HEK293 (cell line): ENCODE results near the gene GLCE.
"Not testable (repeated sequence)": the region's sequence is repeated elsewhere in the genome, so short reads cannot be mapped to it uniquely, and the experiment has no call there.

Experiments used
- CTCF ChIA-PET: fragments of 350-600 bp; formaldehyde crosslinking; extraction: SDS; loops from one replicate; lab custom pipeline; 2021; ENCODE audit warnings: antibody characterized with exemption; lab: Yijun Ruan, JAX
- POLR2A ChIA-PET: fragments of 300-600 bp; formaldehyde crosslinking; extraction: SDS; loops from one replicate; lab custom pipeline; 2020; ENCODE audit warnings: antibody characterized with exemption, inconsistent platforms; lab: Yijun Ruan, JAX
- H3K27ac ChIP-seq: fragments of 200-500 bp; sonication (Bioruptor generic); 2 replicates; pipeline ENCODE4 v1.5.1; 2014; ENCODE audit warnings: low read depth, low read length, control low read depth, inconsistent platforms; ENCODE audit errors: extremely low read depth
- H3K36me3 ChIP-seq, 2 experiments: fragments of 200-500 bp in 1 of 2; sonication (Bioruptor generic) in 1 of 2; 1 replicate in 1 of 2; 2 replicates in 1 of 2; pipeline ENCODE4 v1.5.1; 2014 to 2017; ENCODE audit warnings: inconsistent platforms in 2 of 2, low read length in 2 of 2; ENCODE audit not compliant: control insufficient read depth in 2 of 2, insufficient read depth in 1 of 2
- H3K4me1 ChIP-seq: fragments of 200-500 bp; sonication (Bioruptor generic); 2 replicates; pipeline ENCODE4 v1.5.1; 2014; ENCODE audit warnings: mild to moderate bottlenecking, low read length, inconsistent platforms; ENCODE audit not compliant: control insufficient read depth, insufficient read depth
- H3K4me3 ChIP-seq: 2 replicates; pipeline ENCODE4 v1.5.1; 2011; ENCODE audit warnings: low read depth, mild to moderate bottlenecking, control low read depth, low read length, moderate library complexity
- H3K9me3 ChIP-seq: fragments of 200-500 bp; sonication (Bioruptor generic); 2 replicates; pipeline ENCODE4 v1.5.1; 2014; ENCODE audit warnings: low read depth, low read length, inconsistent platforms; ENCODE audit not compliant: control insufficient read depth, insufficient read depth
- HOXC10 ChIP-seq: sonication (generic); formaldehyde crosslinking; IDR thresholded peaks from 2 replicates; pipeline ENCODE4 v1.8.1; 2023; ENCODE audit warnings: mild to moderate bottlenecking, missing genetic modification reagents
- PATZ1 ChIP-seq: fragments of 450-650 bp; formaldehyde crosslinking; IDR thresholded peaks from 2 replicates; pipeline ENCODE4 v1.5.1; 2016; ENCODE audit warnings: missing biosample characterization, missing genetic modification characterization
- PRDM2 ChIP-seq: fragments of 450-650 bp; formaldehyde crosslinking; IDR thresholded peaks from 2 replicates; pipeline ENCODE4 v1.5.1; 2016; ENCODE audit warnings: missing biosample characterization, missing genetic modification characterization, borderline replicate concordance
- TSHZ1 ChIP-seq: fragments of 450-650 bp; formaldehyde crosslinking; IDR thresholded peaks from 2 replicates; pipeline ENCODE4 v1.5.1; 2016; ENCODE audit warnings: missing biosample characterization, missing genetic modification characterization, borderline replicate concordance
- ZBTB20 ChIP-seq: fragments of 450-650 bp; formaldehyde crosslinking; IDR thresholded peaks from 2 replicates; pipeline ENCODE4 v1.5.1; 2016; ENCODE audit warnings: missing biosample characterization, missing genetic modification characterization
- ZNF155 ChIP-seq: fragments of 450-650 bp; formaldehyde crosslinking; IDR thresholded peaks from 2 replicates; pipeline ENCODE4 v1.5.1; 2016; ENCODE audit warnings: missing biosample characterization, missing genetic modification characterization
- ZNF174 ChIP-seq: fragments of 450-650 bp; formaldehyde crosslinking; IDR thresholded peaks from 2 replicates; pipeline ENCODE4 v1.5.0; 2017; ENCODE audit warnings: missing biosample characterization, mild to moderate bottlenecking, missing genetic modification characterization
- ZNF18 ChIP-seq: fragments of 450-650 bp; formaldehyde crosslinking; IDR thresholded peaks from 2 replicates; pipeline ENCODE4 v1.5.1; 2016; ENCODE audit warnings: missing biosample characterization, missing genetic modification characterization
- ZNF366 ChIP-seq: fragments of 450-650 bp; formaldehyde crosslinking; conservative IDR thresholded peaks from 2 replicates; pipeline ENCODE4 v1.5.1; 2016; ENCODE audit warnings: missing biosample characterization, missing genetic modification characterization
- ZNF501 ChIP-seq: fragments of 450-650 bp; formaldehyde crosslinking; IDR thresholded peaks from 2 replicates; pipeline ENCODE4 v1.5.1; 2016; ENCODE audit warnings: missing biosample characterization, missing genetic modification characterization
- ZNF777 ChIP-seq: fragments of 450-650 bp; formaldehyde crosslinking; IDR thresholded peaks from 2 replicates; pipeline ENCODE4 v1.5.1; 2017; ENCODE audit warnings: missing biosample characterization, missing genetic modification characterization, borderline replicate concordance
- ZSCAN30 ChIP-seq: fragments of 450-650 bp; IDR thresholded peaks from 2 replicates; pipeline ENCODE4 v1.5.1; 2018; ENCODE audit warnings: missing biosample characterization, mild to moderate bottlenecking, missing genetic modification characterization, moderate library complexity
- TF ChIP-seq, protein P1 (sequence below): fragments of 450-650 bp; formaldehyde crosslinking; IDR thresholded peaks from 2 replicates; pipeline ENCODE4 v1.5.1; 2016; ENCODE audit warnings: missing biosample characterization, missing genetic modification characterization
- TF ChIP-seq, protein P2 (sequence below): fragments of 450-650 bp; IDR thresholded peaks from 2 replicates; pipeline ENCODE4 v1.5.1; 2018; ENCODE audit warnings: missing biosample characterization, mild to moderate bottlenecking, missing genetic modification characterization

The GLCE gene

GRCh38 chr15:69299943-69300588 lies 139.6 kb downstream of the GLCE start (continued):
- no peak for TF ChIP-seq PRDM2
- TF ChIP-seq ZNF501, result no peak
- TF ChIP-seq PATZ1, result no peak
- TF ChIP-seq, protein P1, sequence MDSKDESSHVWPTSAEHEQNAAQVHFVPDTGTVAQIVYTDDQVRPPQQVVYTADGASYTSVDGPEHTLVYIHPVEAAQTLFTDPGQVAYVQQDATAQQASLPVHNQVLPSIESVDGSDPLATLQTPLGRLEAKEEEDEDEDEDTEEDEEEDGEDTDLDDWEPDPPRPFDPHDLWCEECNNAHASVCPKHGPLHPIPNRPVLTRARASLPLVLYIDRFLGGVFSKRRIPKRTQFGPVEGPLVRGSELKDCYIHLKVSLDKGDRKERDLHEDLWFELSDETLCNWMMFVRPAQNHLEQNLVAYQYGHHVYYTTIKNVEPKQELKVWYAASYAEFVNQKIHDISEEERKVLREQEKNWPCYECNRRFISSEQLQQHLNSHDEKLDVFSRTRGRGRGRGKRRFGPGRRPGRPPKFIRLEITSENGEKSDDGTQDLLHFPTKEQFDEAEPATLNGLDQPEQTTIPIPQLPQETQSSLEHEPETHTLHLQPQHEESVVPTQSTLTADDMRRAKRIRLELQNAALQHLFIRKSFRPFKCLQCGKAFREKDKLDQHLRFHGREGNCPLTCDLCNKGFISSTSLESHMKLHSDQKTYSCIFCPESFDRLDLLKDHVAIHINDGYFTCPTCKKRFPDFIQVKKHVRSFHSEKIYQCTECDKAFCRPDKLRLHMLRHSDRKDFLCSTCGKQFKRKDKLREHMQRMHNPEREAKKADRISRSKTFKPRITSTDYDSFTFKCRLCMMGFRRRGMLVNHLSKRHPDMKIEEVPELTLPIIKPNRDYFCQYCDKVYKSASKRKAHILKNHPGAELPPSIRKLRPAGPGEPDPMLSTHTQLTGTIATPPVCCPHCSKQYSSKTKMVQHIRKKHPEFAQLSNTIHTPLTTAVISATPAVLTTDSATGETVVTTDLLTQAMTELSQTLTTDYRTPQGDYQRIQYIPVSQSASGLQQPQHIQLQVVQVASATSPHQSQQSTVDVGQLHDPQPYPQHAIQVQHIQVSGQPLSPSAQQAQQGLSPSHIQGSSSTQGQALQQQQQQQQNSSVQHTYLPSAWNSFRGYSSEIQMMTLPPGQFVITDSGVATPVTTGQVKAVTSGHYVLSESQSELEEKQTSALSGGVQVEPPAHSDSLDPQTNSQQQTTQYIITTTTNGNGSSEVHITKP (tag by site-specific recombination), result no peak
- TF ChIP-seq ZNF366 (tag by site-specific recombination), result peak; percentile 66
- TF ChIP-seq ZBTB20 (tag by site-specific recombination), result no peak
- TF ChIP-seq ZSCAN30 (tag by site-specific recombination), result no peak
- TF ChIP-seq, protein P2, sequence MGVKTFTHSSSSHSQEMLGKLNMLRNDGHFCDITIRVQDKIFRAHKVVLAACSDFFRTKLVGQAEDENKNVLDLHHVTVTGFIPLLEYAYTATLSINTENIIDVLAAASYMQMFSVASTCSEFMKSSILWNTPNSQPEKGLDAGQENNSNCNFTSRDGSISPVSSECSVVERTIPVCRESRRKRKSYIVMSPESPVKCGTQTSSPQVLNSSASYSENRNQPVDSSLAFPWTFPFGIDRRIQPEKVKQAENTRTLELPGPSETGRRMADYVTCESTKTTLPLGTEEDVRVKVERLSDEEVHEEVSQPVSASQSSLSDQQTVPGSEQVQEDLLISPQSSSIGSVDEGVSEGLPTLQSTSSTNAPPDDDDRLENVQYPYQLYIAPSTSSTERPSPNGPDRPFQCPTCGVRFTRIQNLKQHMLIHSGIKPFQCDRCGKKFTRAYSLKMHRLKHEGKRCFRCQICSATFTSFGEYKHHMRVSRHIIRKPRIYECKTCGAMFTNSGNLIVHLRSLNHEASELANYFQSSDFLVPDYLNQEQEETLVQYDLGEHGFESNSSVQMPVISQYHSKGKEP, result peak; percentile 67
- no peak for TF ChIP-seq HOXC10
- TF ChIP-seq ZNF174 (tag by site-specific recombination), result no peak
- TF ChIP-seq ZNF155 (tag by site-specific recombination), result no peak
- TF ChIP-seq TSHZ1, result no peak
- TF ChIP-seq ZNF777 (tag by site-specific recombination), result no peak
- TF ChIP-seq ZNF18, result no peak

GRCh38 chr15:69301101-69301500 lies 140.7 kb downstream of the GLCE start:
- H3K27ac ChIP-seq, H3K9me3 ChIP-seq, POLR2A ChIA-PET, H3K4me3 ChIP-seq, H3K4me1 ChIP-seq, H3K36me3 ChIP-seq, CTCF ChIA-PET: not testable (repeated sequence)
